Body of pancreas (tissue), 4 donors: Measurements from ENCODE around the gene CENPO. TPM values are rescaled to one million over a fixed set of nuclear protein-coding genes. Genes with fewer than 3 reads are reported as not detected.

ENCODE experiments used
- ATAC-seq: fragments of 150-250 bp; one replicate; pipeline ENCODE4 v1.9.1; 2016
- DNase-seq, 4 donors: peaks; one replicate each; pipeline ENCODE4 v3.0.0-alpha.2; 2019
- H3K27ac ChIP-seq, 4 donors: fragments of 200-600 bp; sonication (generic); 1 replicate in 3 of 4; 2 replicates in 1 of 4; pipeline versions ENCODE4 v1.5.1 to v1.6.1; 2016 to 2019; ENCODE audit warnings: mild to moderate bottlenecking in 1 of 4, mixed read lengths in 1 of 4, moderate library complexity in 1 of 4
- H3K27me3 ChIP-seq, 2 donors: fragments of 200-600 bp; sonication (generic); one replicate each; pipeline ENCODE4 v1.6.0; 2016; ENCODE audit warnings: mild to moderate bottlenecking in 1 of 2
- H3K36me3 ChIP-seq, 2 donors: fragments of 200-600 bp; sonication (generic); replicated peaks in 1 of 2; 2 replicates each; pipeline ENCODE4 v1.5.1; 2016; ENCODE audit warnings: low read depth in 2 of 2; ENCODE audit not compliant: insufficient read depth in 1 of 2
- H3K4me1 ChIP-seq: fragments of 200-600 bp; sonication (generic); one replicate; pipeline ENCODE4 v1.6.0; 2016
- H3K4me3 ChIP-seq, 2 donors: fragments of 200-600 bp; sonication (generic); 1 replicate in 1 of 2; 2 replicates in 1 of 2; pipeline ENCODE4 v1.5.1; 2016 to 2019
- H3K9me3 ChIP-seq, 3 donors: fragments of 200-600 bp; sonication (generic); 1 replicate in 2 of 3; 2 replicates in 1 of 3; pipeline ENCODE4 v1.5.1; 2016
- CTCF ChIP-seq, 7 experiments: fragments of 450-650 bp in 4 of 7; fragments of 200-600 bp in 3 of 7; sonication (generic) in 3 of 7; IDR thresholded peaks; one replicate each; pipeline ENCODE4 v1.5.1; 2016 to 2019; ENCODE audit warnings: antibody characterized with exemption in 7 of 7
- POLR2A ChIP-seq, 3 donors: fragments of 450-650 bp; IDR thresholded peaks; one replicate each; pipeline ENCODE4 v1.6.1; 2016; ENCODE audit warnings: antibody characterized with exemption in 3 of 3, mild to moderate bottlenecking in 2 of 3
- WGBS, 2 donors: methylation state at CpG; one replicate each; pipeline ENCODE4 v1.1.5; 2017; 5-methylcytosine and 5-hydroxymethylcytosine counted together
- intact Hi-C: fragments of 100-400 bp; cut with DNase I; formaldehyde crosslinking; loops from one replicate; pipeline ENCODE4 v1.15.1; 2023
- total RNA-seq, 2 donors: library from RNA; depleted of rRNA; stranded (reverse); fragments of >200 nt; gene quantifications; one replicate each; pipeline ENCODE4 v1.1.0, GENCODE V29; 2016

Gene CENPO
- total RNA-seq, 2 donors from 2014 or later: 2.0 to 2.6 TPM

GRCh38 chr2:24747299-24747698 is 45.9 kb upstream of the CENPO start:
- H3K27ac ChIP-seq: no peak overlapping the region
- TF ChIP-seq POLR2A (IDR thresholded peaks at IDR 0.05): no peak
- no peak for TF ChIP-seq CTCF (IDR thresholded peaks at IDR 0.05)
- H3K4me3 ChIP-seq: no peak overlapping the region
- no peaks in the 10 kb centered on the region for H3K4me1 ChIP-seq
- intact Hi-C loops: no loop called here
- 95 to 98% methylated on average over 3 of the region's 3 CpGs for WGBS, 2 donors
- DNase-seq: no peak
- no peaks in the 10 kb centered on the region for H3K27me3 ChIP-seq
- ATAC-seq: no peak
- H3K9me3 ChIP-seq: no peaks in the 10 kb centered on the region
- peaks cover 0 to 2% of the 10 kb centered on the region in 2 donors for H3K36me3 ChIP-seq

- H3K4me1 ChIP-seq: no peaks in the 10 kb centered on the region
- no peak overlapping the region for H3K4me3 ChIP-seq
- H3K9me3 ChIP-seq: no peaks in the 10 kb centered on the region
- H3K36me3 ChIP-seq: peaks cover 0 to 9% of the 10 kb centered on the region in 2 donors
- ATAC-seq (no peak), DNase-seq (no peak)
- WGBS, 2 donors: 92 to 97% methylated on average over 7 of the region's 7 CpGs
- no peaks in the 10 kb centered on the region for H3K27me3 ChIP-seq
- intact Hi-C loops: no loop called here
- H3K27ac ChIP-seq: no peak overlapping the region
- TF ChIP-seq CTCF (IDR thresholded peaks at IDR 0.05) (no peak), POLR2A (IDR thresholded peaks at IDR 0.05) (no peak)
Measured at GRCh38 chr2:24749069-24749691, 44.0 kb upstream of the CENPO start.

GRCh38 chr2:24754985-24755705 is 38.1 kb upstream of the CENPO start:
- Histone ChIP-seq H3K27ac (no peak overlapping the region), H3K4me1 (no peaks in the 10 kb centered on the region), H3K4me3 (no peak overlapping the region), H3K36me3 (peaks cover 0 to 23% of the 10 kb centered on the region in 2 donors), H3K9me3 (no peaks in the 10 kb centered on the region), H3K27me3 (no peaks in the 10 kb centered on the region)
- 86% methylated on average over 3 of the region's 3 CpGs for WGBS, 2 donors
- DNase-seq (no peak), ATAC-seq (no peak)
- intact Hi-C loops: no loop called here
- no peak for TF ChIP-seq CTCF (IDR thresholded peaks at IDR 0.05)

- Histone ChIP-seq H3K4me1 (no peaks in the 10 kb centered on the region), H3K9me3 (no peaks in the 10 kb centered on the region), H3K27ac (no peak overlapping the region), H3K4me3 (no peak overlapping the region), H3K27me3 (no peaks in the 10 kb centered on the region), H3K36me3 (peaks cover 0 to 23% of the 10 kb centered on the region in 2 donors)
- 93 to 100% methylated on average over 1 of the region's 1 CpG for WGBS, 2 donors
- intact Hi-C loops: no loop called here
- ATAC-seq (no peak), DNase-seq (no peak)
- no peak for TF ChIP-seq CTCF (IDR thresholded peaks at IDR 0.05)
- TF ChIP-seq POLR2A (IDR thresholded peaks at IDR 0.05): no peak
Measured at GRCh38 chr2:24756789-24757188, 36.4 kb upstream of the CENPO start.

- no peak overlapping the region for H3K27ac ChIP-seq
- no peaks in the 10 kb centered on the region for H3K9me3 ChIP-seq
- no peaks in the 10 kb centered on the region for H3K4me1 ChIP-seq
- H3K36me3 ChIP-seq: peaks cover 0 to 23% of the 10 kb centered on the region in 2 donors
- H3K27me3 ChIP-seq: no peaks in the 10 kb centered on the region
- ATAC-seq: no peak
- WGBS, 2 donors: 90 to 92% methylated on average over 5 of the region's 5 CpGs
- DNase-seq: no peak
- intact Hi-C loops: no loop called here
- H3K4me3 ChIP-seq: no peak overlapping the region
- TF ChIP-seq POLR2A (IDR thresholded peaks at IDR 0.05) (no peak), CTCF (IDR thresholded peaks at IDR 0.05) (no peak)
Measured at GRCh38 chr2:24761866-24762265, 31.4 kb upstream of the CENPO start.
